ENCODE data around the gene REEP5.

- TF ChIP-seq CTCF (IDR thresholded peaks at IDR 0.05), result no peak
- no peak for TF ChIP-seq FOSL2 (IDR thresholded peaks at IDR 0.05; ENCODE audit: borderline replicate concordance, low read depth)
- no peak for TF ChIP-seq FOXM1 (IDR thresholded peaks at IDR 0.05; ENCODE audit: low read depth)
- TF ChIP-seq JUND (IDR thresholded peaks at IDR 0.05), result no peak
- no peak for TF ChIP-seq GABPA (IDR thresholded peaks at IDR 0.05; ENCODE audit: low read depth)
- no peak for TF ChIP-seq POLR2AphosphoS5 (IDR thresholded peaks at IDR 0.05; ENCODE audit: low read depth, low read length)
- TF ChIP-seq RFX5 (IDR thresholded peaks at IDR 0.05; ENCODE audit: low read length), result no peak
- no peak for TF ChIP-seq IRF3 (IDR thresholded peaks at IDR 0.05; ENCODE audit: low read depth, low read length)
- no peak for TF ChIP-seq TAF1 (IDR thresholded peaks at IDR 0.05; ENCODE audit: borderline replicate concordance, low read depth, low read length)
- TF ChIP-seq GATA2 (CRISPR knock-in tag; IDR thresholded peaks at IDR 0.05), result no peak
- TF ChIP-seq FOXJ3 (CRISPR knock-in tag; IDR thresholded peaks at IDR 0.05), result no peak
- no peak for TF ChIP-seq PBX3 (IDR thresholded peaks at IDR 0.05)
- no peak for TF ChIP-seq RAD21 (IDR thresholded peaks at IDR 0.05; ENCODE audit: low read length)
These were observed 37.0 kb downstream of the REEP5 start for GRCh38 chr5:112885001-112885400.

Measured in SK-N-SH (cell line).